A549 (cell line): ENCODE measurements around the gene IPO4. TPM values are rescaled to one million over a fixed set of nuclear protein-coding genes. Genes with fewer than 3 reads are reported as not detected.
A peak's percentile ranks its signal among the peaks of the same experiment; 100 is the strongest.

Experiments used
- ATAC-seq, 2 experiments: fragments of 200-7000 bp in 1 of 2; fragments of >200 bp in 1 of 2; cut with Nextera tagmentation in 1 of 2; cut with Tn5 transposase in 1 of 2; 3 replicates each; pipeline versions ENCODE4 v1.8.0 to v1.9.1; 2018 to 2020; ENCODE audit warnings: mild to moderate bottlenecking in 1 of 2, moderate library complexity in 1 of 2
- CTCF ChIA-PET: fragments of 300-600 bp; sonication (Branson Sonifier 250); formaldehyde crosslinking; extraction: SDS; loops from one replicate; lab custom pipeline; 2021; ENCODE audit warnings: antibody characterized with exemption, inconsistent platforms; lab: Yijun Ruan, JAX
- POLR2A ChIA-PET: fragments of 350-600 bp; formaldehyde crosslinking; extraction: SDS; loops from one replicate; lab custom pipeline; 2021; ENCODE audit warnings: antibody characterized with exemption, inconsistent platforms; lab: Yijun Ruan, JAX
- DNase-seq, 2 experiments: peaks; one replicate each; pipeline versions ENCODE4 v3.0.0 to v3.0.0-alpha.2; 2011 to 2016; ENCODE audit warnings: low read depth in 1 of 2, low spot score in 1 of 2
- FAIRE-seq: peaks from 2 replicates; lab custom pipeline; 2011; peaks lifted over from hg19 to GRCh38; lab: Jason Lieb, UNC
- H3K27ac ChIP-seq, 2 experiments: fragments of >200 bp; sonication (Bioruptor Twin); formaldehyde crosslinking; 3 replicates each; pipeline ENCODE4 v1.5.1; 2016 to 2017
- H3K4me1 ChIP-seq: fragments of >200 bp; sonication (Bioruptor Twin); formaldehyde crosslinking; 3 replicates; pipeline ENCODE4 v1.6.1; 2016
- H3K4me2 ChIP-seq: fragments of >200 bp; sonication (Bioruptor Twin); formaldehyde crosslinking; 3 replicates; pipeline ENCODE4 v1.6.1; 2016
- H3K4me3 ChIP-seq: fragments of >200 bp; sonication (Bioruptor Twin); formaldehyde crosslinking; 3 replicates; pipeline ENCODE4 v1.5.1; 2016
- H3K9me3 ChIP-seq: fragments of >200 bp; sonication (Bioruptor Twin); formaldehyde crosslinking; 3 replicates; pipeline ENCODE4 v1.6.1; 2016
- BCL3 ChIP-seq: fragments of >200 bp; sonication (Bioruptor Twin); formaldehyde crosslinking; IDR thresholded peaks from 3 replicates; pipeline ENCODE4 v1.6.1; 2016
- CBX8 ChIP-seq: fragments of 200-600 bp; sonication (generic); IDR thresholded peaks from 2 replicates; pipeline ENCODE4 v1.6.1; 2016
- CHD2 ChIP-seq: fragments of 150-350 bp; IDR thresholded peaks from 2 replicates; pipeline ENCODE4 v1.6.1; 2014; ENCODE audit warnings: low read length; ENCODE audit not compliant: partially characterized antibody
- E2F6 ChIP-seq: IDR thresholded peaks from 2 replicates; pipeline ENCODE4 v1.6.1; 2012; ENCODE audit warnings: low read depth, borderline replicate concordance
- ESRRA ChIP-seq: fragments of 150-350 bp; IDR thresholded peaks from 2 replicates; pipeline ENCODE4 v1.6.1; 2014; ENCODE audit warnings: mild to moderate bottlenecking, low read length, borderline replicate concordance
- FOSB ChIP-seq: fragments of 250-450 bp; sonication (Bioruptor Pico); IDR thresholded peaks from 2 replicates; pipeline ENCODE4 v1.5.0; 2020; ENCODE audit warnings: mild to moderate bottlenecking, moderate library complexity
- HDAC2 ChIP-seq: fragments of 200-600 bp; sonication (generic); IDR thresholded peaks from 2 replicates; pipeline ENCODE4 v1.6.1; 2016
- HOXA7 ChIP-seq: fragments of 250-450 bp; sonication (Bioruptor Pico); IDR thresholded peaks from 2 replicates; pipeline ENCODE4 v1.5.0; 2020; ENCODE audit warnings: mild to moderate bottlenecking, moderate library complexity
- HOXB5 ChIP-seq: fragments of 250-450 bp; sonication (Bioruptor Pico); IDR thresholded peaks from 2 replicates; pipeline ENCODE4 v1.5.0; 2020; ENCODE audit warnings: mild to moderate bottlenecking, moderate library complexity
- JUN ChIP-seq, 2 experiments: fragments of >200 bp; sonication (Bioruptor Twin); formaldehyde crosslinking; IDR thresholded peaks; 2 replicates in 1 of 2; 3 replicates in 1 of 2; pipeline ENCODE4 v1.6.1; 2016 to 2017
- KDM5A ChIP-seq: fragments of 200-600 bp; sonication (generic); IDR thresholded peaks from 2 replicates; pipeline ENCODE4 v1.6.1; 2016; ENCODE audit warnings: antibody characterized with exemption, mild to moderate bottlenecking
- MAFK ChIP-seq: fragments of 450-650 bp; IDR thresholded peaks from 2 replicates; pipeline ENCODE4 v1.6.1; 2014; ENCODE audit not compliant: partially characterized antibody
- MAZ ChIP-seq: fragments of 150-350 bp; IDR thresholded peaks from 2 replicates; pipeline ENCODE4 v1.6.1; 2014; ENCODE audit warnings: antibody characterized with exemption, low read depth, low read length, borderline replicate concordance
- NFE2L2 ChIP-seq: fragments of 150-350 bp; conservative IDR thresholded peaks from 2 replicates; pipeline ENCODE4 v1.6.1; 2014; ENCODE audit warnings: low read length
- NPAS2 ChIP-seq: fragments of 250-450 bp; sonication (Bioruptor Pico); IDR thresholded peaks from 2 replicates; pipeline ENCODE4 v1.8.0; 2022; ENCODE audit warnings: mild to moderate bottlenecking, moderate library complexity, borderline replicate concordance
- PHF8 ChIP-seq: fragments of 200-600 bp; sonication (generic); IDR thresholded peaks from 2 replicates; pipeline ENCODE4 v1.6.1; 2016; ENCODE audit warnings: low read depth, mild to moderate bottlenecking, antibody characterized with exemption, moderate library complexity, borderline replicate concordance
- RAD21 ChIP-seq, 2 experiments: fragments of >200 bp in 1 of 2; sonication (Bioruptor Twin) in 1 of 2; formaldehyde crosslinking in 1 of 2; IDR thresholded peaks in 1 of 2; conservative IDR thresholded peaks in 1 of 2; 2 replicates in 1 of 2; 3 replicates in 1 of 2; pipeline ENCODE4 v1.6.1; 2012 to 2018; ENCODE audit warnings: inconsistent platforms in 1 of 2
- RARB ChIP-seq: fragments of 250-450 bp; sonication (Bioruptor Pico); IDR thresholded peaks from 2 replicates; pipeline ENCODE4 v1.8.0; 2021; ENCODE audit warnings: mild to moderate bottlenecking, moderate library complexity
- RCOR1 ChIP-seq: fragments of 150-350 bp; IDR thresholded peaks from 2 replicates; pipeline ENCODE4 v1.6.1; 2014; ENCODE audit warnings: antibody characterized with exemption, low read length, low read depth
- RFX5 ChIP-seq: fragments of 450-650 bp; IDR thresholded peaks from 2 replicates; pipeline ENCODE4 v1.7.1; 2014; ENCODE audit warnings: antibody characterized with exemption, mild to moderate bottlenecking, moderate library complexity
- RNF2 ChIP-seq: fragments of 200-600 bp; sonication (generic); IDR thresholded peaks from 2 replicates; pipeline ENCODE4 v1.6.1; 2016; ENCODE audit warnings: low read depth, mild to moderate bottlenecking, antibody characterized with exemption, moderate library complexity, borderline replicate concordance
- SMC3 ChIP-seq: fragments of >200 bp; sonication (Bioruptor Twin); formaldehyde crosslinking; IDR thresholded peaks from 3 replicates; pipeline ENCODE4 v1.6.1; 2018; ENCODE audit warnings: inconsistent platforms
- SREBF2 ChIP-seq: fragments of 450-650 bp; IDR thresholded peaks from 2 replicates; pipeline ENCODE4 v1.6.1; 2014; ENCODE audit warnings: mild to moderate bottlenecking, moderate library complexity
- ZFP36 ChIP-seq: fragments of 450-650 bp; IDR thresholded peaks from 2 replicates; pipeline ENCODE4 v1.6.1; 2014; ENCODE audit warnings: borderline replicate concordance; ENCODE audit not compliant: partially characterized antibody
- ZNF302 ChIP-seq: fragments of 250-450 bp; sonication (Bioruptor Pico); IDR thresholded peaks from 2 replicates; pipeline ENCODE4 v1.9.0; 2021; ENCODE audit warnings: inconsistent platforms, mild to moderate bottlenecking, moderate library complexity
- WGBS: methylation state at CpG from one replicate; pipeline ENCODE4 v1.1.6; 2017; ENCODE audit errors: missing lambda C conversion rate; 5-methylcytosine and 5-hydroxymethylcytosine counted together
- polyA plus RNA-seq, 4 experiments: library from polyadenylated mRNA; depleted of rRNA in 3 of 4; stranded (reverse); fragments of >200 nt; fragmentation: RNase III in 1 of 4; extraction: RNeasy Plus Mini Kit Qiagen cat#74134 plus additional on column Dnase treatment in 1 of 4; gene quantifications; 2 replicates in 3 of 4; 3 replicates in 1 of 4; pipeline ENCODE4 v1.2.3, GENCODE V29; 2011 to 2017

Gene IPO4
- polyA plus RNA-seq, 2 of the 4 experiments (the other 2 are of a cell fraction): 37.1 to 91.7 TPM

GRCh38 chr14:24232121-24232644, 43.6 kb upstream of the IPO4 start, which contains the start of gene NEDD8 (continued):
- TF ChIP-seq BCL3 (0 out of 3 replicates have a peak, but pooled peaks have one; percentile 18), ESRRA (no peak), RCOR1 (no peak), CBX8 (no peak), RARB (CRISPR knock-in tag) (no peak), E2F6 (peak; percentile 48; the same call in 1 of the 2 replicates)
- TF ChIP-seq, all 56 proteins: peak for 8

- H3K27ac ChIP-seq: peak overlapping the region; percentile 85 to 96
- POLR2A ChIA-PET: interaction anchor here (0.7 to 1.0 kb wide), 2 partner anchors 16 to 42 kb away, joined by 3 to 7 read pairs; partner anchors contain the start of gene MDP1
- H3K4me2 ChIP-seq: peak overlapping the region; percentile 94
- no peak for FAIRE-seq
- CTCF ChIA-PET: interaction anchor here (0.9 to 1.6 kb wide), 3 partner anchors 12 to 66 kb away, joined by 4 to 11 read pairs (median 6); partner anchors contain the start of gene MDP1
- peak overlapping the region; percentile 73 for H3K4me3 ChIP-seq
- peak; percentile 25 to 45; a peak in 5 of 6 replicates for ATAC-seq
- H3K9me3 ChIP-seq: no peaks in the 10 kb centered on the region
- TF ChIP-seq MAFK (peak; percentile 29), RAD21 (conservative IDR thresholded peaks at IDR 0.05 in 1 of 2, IDR thresholded peaks at IDR 0.05 in 1 of 2) (no peak), KDM5A (0 out of 2 replicates have a peak, but pooled peaks have one; percentile 32), CHD2 (no peak), ZFP36 (no peak)
- TF ChIP-seq, all 56 proteins: peak for 2
- H3K4me1 ChIP-seq: peaks cover 18% of the 10 kb centered on the region
- WGBS: 13% methylated on average over 22 of the region's 23 CpGs
- DNase-seq: peak in 1 of 2 experiments; percentile 36
Observed at GRCh38 chr14:24231263-24232120, 42.9 kb upstream of the IPO4 start.

- CTCF ChIA-PET: interaction anchor here (1.0 to 2.5 kb wide), 4 partner anchors 13 to 79 kb away, joined by 3 to 14 read pairs (median 4); partner anchors contain the start of genes CIDEB, MDP1 and TINF2
- H3K4me2 ChIP-seq: no peak overlapping the region
- FAIRE-seq (no peak), DNase-seq (no peak), ATAC-seq (no peak)
- no peaks in the 10 kb centered on the region for H3K9me3 ChIP-seq
- no peak overlapping the region for H3K4me3 ChIP-seq
- POLR2A ChIA-PET: no interaction called here
- H3K4me1 ChIP-seq: peaks cover 21% of the 10 kb centered on the region
- 73% methylated on average over 1 of the region's 1 CpG for WGBS
- TF ChIP-seq E2F6 (no peak), MAFK (no peak), NPAS2 (CRISPR knock-in tag) (no peak), JUN (IDR thresholded peaks at IDR 0.05) (no peak), RFX5 (no peak), HDAC2 (no peak), RNF2 (no peak), NFE2L2 (no peak), FOSB (CRISPR knock-in tag) (no peak), SREBF2 (no peak), ZNF302 (CRISPR knock-in tag) (no peak), HOXB5 (CRISPR knock-in tag) (no peak), HOXA7 (CRISPR knock-in tag) (no peak), MAZ (no peak), SMC3 (no peak), PHF8 (no peak)
- H3K27ac ChIP-seq: no peak overlapping the region
Observed at GRCh38 chr14:24228902-24229301, 40.3 kb upstream of the IPO4 start.
